Measurements from ENCODE around the gene FAM135A. TPM values are rescaled to one million over a fixed set of nuclear protein-coding genes. Genes with fewer than 3 reads are reported as not detected.

FAM135A gene
- total and polyA plus RNA-seq, 2 of the 13 experiments (the other 11 are each of a cell fraction or from before 2014, with no cell fraction given), result 26.9 to 31.5 TPM

DNA sequence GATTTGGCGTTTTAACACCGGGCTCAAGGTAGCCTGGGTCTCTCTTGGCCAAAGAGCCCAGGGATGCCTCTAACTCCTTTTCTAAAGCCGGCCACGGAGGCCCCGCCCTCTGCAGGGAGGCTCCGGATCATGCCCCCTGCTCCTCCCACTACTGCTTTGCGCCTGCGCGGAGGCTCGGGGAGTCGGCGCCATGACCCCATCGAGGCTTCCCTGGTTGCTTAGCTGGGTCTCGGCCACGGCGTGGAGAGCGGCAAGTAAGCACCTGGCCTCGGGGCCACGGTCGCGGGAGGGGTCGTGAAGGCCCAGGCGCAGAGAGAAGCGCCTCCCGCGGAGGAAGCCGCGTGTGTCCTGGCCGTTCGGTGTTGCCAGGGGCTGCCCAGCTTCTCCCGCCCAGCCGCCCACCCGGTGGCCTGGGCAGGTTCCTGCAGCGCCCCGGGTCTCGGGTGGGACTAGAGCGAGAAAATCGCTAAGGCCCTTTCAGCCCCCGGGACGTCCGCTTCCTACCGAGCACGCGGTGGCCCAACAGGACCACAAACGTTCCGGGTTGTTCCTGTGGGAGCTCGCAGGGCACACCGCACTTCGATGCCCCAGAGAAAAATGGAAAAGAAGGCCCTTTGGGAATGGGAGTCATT, 153.6 kb downstream of the FAM135A start, which contains the start of gene SDHAF4 (continued):
- TF ChIP-seq, protein P1, sequence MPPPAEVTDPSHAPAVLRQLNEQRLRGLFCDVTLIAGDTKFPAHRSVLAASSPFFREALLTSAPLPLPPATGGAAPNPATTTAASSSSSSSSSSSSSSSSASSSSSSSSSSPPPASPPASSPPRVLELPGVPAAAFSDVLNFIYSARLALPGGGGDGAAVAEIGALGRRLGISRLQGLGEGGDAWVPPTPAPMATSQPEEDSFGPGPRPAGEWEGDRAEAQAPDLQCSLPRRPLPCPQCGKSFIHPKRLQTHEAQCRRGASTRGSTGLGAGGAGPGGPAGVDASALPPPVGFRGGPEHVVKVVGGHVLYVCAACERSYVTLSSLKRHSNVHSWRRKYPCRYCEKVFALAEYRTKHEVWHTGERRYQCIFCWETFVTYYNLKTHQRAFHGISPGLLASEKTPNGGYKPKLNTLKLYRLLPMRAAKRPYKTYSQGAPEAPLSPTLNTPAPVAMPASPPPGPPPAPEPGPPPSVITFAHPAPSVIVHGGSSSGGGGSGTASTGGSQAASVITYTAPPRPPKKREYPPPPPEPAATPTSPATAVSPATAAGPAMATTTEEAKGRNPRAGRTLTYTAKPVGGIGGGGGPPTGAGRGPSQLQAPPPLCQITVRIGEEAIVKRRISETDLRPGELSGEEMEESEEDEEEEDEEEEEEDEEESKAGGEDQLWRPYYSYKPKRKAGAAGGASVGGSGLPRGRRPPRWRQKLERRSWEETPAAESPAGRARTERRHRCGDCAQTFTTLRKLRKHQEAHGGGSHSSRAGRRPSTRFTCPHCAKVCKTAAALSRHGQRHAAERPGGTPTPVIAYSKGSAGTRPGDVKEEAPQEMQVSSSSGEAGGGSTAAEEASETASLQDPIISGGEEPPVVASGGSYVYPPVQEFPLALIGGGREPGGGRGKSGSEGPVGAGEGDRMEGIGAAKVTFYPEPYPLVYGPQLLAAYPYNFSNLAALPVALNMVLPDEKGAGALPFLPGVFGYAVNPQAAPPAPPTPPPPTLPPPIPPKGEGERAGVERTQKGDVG (CRISPR knock-in tag; IDR thresholded peaks at IDR 0.05; ENCODE audit: borderline replicate concordance), result peak; percentile 63; the same call in 1 of the 2 replicates
- TF ChIP-seq MED1 (CRISPR knock-in tag; IDR thresholded peaks at IDR 0.05) (no peak; the same call in 1 of the 2 replicates), ZNF124 (CRISPR knock-in tag; IDR thresholded peaks at IDR 0.05) (peak; percentile 66; the same call in 1 of the 2 replicates), MEF2D (CRISPR knock-in tag; IDR thresholded peaks at IDR 0.05) (peak; percentile 78; the same call in 1 of the 2 replicates), ZNF616 (CRISPR knock-in tag; IDR thresholded peaks at IDR 0.05; ENCODE audit: low read depth) (peak; percentile 68; the same call in 1 of the 2 replicates), CENPT (CRISPR knock-in tag; IDR thresholded peaks at IDR 0.05; ENCODE audit: low read depth) (peak; percentile 75; the same call in 1 of the 2 replicates), SNAI1 (CRISPR knock-in tag; IDR thresholded peaks at IDR 0.05; ENCODE audit: borderline replicate concordance) (no peak), HMGA1 (CRISPR knock-in tag; conservative IDR thresholded peaks at IDR 0.05) (no peak), DNMT3B (CRISPR knock-in tag; conservative IDR thresholded peaks at IDR 0.05) (peak; percentile 81; the same call in 1 of the 2 replicates), CEBPB (IDR thresholded peaks at IDR 0.05; ENCODE audit: borderline replicate concordance, low read depth, low read length) (no peak), ZNF235 (CRISPR knock-in tag; IDR thresholded peaks at IDR 0.05; ENCODE audit: borderline replicate concordance) (peak; percentile 87; the same call in 1 of the 2 replicates), ZFYVE20 (CRISPR knock-in tag; IDR thresholded peaks at IDR 0.05; ENCODE audit: borderline replicate concordance, low read depth) (no peak)
- TF ChIP-seq, protein P2, sequence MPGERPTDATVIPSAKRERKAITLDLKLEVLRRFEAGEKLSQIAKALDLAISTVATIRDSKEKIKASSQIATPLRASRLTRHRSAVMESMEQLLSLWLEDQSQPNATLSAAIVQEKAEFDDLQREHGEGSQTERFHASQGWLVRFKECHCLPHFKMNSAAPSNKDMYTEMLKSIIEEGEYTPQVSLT (CRISPR knock-in tag; IDR thresholded peaks at IDR 0.05; ENCODE audit: borderline replicate concordance, low read depth), result no peak
- TF ChIP-seq, protein P3, sequence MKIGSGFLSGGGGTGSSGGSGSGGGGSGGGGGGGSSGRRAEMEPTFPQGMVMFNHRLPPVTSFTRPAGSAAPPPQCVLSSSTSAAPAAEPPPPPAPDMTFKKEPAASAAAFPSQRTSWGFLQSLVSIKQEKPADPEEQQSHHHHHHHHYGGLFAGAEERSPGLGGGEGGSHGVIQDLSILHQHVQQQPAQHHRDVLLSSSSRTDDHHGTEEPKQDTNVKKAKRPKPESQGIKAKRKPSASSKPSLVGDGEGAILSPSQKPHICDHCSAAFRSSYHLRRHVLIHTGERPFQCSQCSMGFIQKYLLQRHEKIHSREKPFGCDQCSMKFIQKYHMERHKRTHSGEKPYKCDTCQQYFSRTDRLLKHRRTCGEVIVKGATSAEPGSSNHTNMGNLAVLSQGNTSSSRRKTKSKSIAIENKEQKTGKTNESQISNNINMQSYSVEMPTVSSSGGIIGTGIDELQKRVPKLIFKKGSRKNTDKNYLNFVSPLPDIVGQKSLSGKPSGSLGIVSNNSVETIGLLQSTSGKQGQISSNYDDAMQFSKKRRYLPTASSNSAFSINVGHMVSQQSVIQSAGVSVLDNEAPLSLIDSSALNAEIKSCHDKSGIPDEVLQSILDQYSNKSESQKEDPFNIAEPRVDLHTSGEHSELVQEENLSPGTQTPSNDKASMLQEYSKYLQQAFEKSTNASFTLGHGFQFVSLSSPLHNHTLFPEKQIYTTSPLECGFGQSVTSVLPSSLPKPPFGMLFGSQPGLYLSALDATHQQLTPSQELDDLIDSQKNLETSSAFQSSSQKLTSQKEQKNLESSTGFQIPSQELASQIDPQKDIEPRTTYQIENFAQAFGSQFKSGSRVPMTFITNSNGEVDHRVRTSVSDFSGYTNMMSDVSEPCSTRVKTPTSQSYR (CRISPR knock-in tag; IDR thresholded peaks at IDR 0.05; ENCODE audit: borderline replicate concordance), result no peak
- TF ChIP-seq, protein P4, sequence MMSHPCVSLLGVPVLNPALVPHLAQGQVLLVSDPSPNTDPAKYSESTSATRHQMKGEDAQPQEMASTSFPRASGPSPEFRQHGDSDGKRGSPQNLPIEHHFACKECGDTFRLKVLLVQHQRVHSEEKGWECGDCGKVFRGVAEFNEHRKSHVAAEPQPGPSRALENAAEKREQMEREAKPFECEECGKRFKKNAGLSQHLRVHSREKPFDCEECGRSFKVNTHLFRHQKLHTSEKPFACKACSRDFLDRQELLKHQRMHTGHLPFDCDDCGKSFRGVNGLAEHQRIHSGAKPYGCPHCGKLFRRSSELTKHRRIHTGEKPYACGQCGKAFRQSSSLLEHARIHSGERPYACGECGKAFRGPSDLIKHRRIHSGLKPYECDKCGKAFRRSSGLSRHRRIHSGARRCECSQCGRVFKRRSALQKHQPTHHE (CRISPR knock-in tag; IDR thresholded peaks at IDR 0.05; ENCODE audit: borderline replicate concordance), result peak; percentile 69; the same call in 1 of the 2 replicates
- TF ChIP-seq, protein P5, sequence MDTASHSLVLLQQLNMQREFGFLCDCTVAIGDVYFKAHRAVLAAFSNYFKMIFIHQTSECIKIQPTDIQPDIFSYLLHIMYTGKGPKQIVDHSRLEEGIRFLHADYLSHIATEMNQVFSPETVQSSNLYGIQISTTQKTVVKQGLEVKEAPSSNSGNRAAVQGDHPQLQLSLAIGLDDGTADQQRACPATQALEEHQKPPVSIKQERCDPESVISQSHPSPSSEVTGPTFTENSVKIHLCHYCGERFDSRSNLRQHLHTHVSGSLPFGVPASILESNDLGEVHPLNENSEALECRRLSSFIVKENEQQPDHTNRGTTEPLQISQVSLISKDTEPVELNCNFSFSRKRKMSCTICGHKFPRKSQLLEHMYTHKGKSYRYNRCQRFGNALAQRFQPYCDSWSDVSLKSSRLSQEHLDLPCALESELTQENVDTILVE (CRISPR knock-in tag; IDR thresholded peaks at IDR 0.05), result peak; percentile 28; the same call in 1 of the 2 replicates
- TF ChIP-seq, protein P6, sequence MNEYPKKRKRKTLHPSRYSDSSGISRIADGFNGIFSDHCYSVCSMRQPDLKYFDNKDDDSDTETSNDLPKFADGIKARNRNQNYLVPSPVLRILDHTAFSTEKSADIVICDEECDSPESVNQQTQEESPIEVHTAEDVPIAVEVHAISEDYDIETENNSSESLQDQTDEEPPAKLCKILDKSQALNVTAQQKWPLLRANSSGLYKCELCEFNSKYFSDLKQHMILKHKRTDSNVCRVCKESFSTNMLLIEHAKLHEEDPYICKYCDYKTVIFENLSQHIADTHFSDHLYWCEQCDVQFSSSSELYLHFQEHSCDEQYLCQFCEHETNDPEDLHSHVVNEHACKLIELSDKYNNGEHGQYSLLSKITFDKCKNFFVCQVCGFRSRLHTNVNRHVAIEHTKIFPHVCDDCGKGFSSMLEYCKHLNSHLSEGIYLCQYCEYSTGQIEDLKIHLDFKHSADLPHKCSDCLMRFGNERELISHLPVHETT (CRISPR knock-in tag; conservative IDR thresholded peaks at IDR 0.05), result 0 out of 2 replicates have a peak, but pooled peaks have one; percentile 37
